NCI-H82 treated with DMSO at 0.1 percent for 48 hours (cell line): ENCODE measurements around the gene PNPLA6.

Experiments
- DNase-seq: peaks from one replicate; lab custom pipeline; 2025; ENCODE audit not compliant: unreplicated experiment; lab: John Stamatoyannopoulos, UW

PNPLA6 gene

GRCh38 chr19:7535047-7535997 lies at the start of gene PNPLA6:
Gene PNPLA6, plus strand, starts transcription at chr19:7535717. Its CDS starts 72 bp downstream, at chr19:7535789.
- peak; percentile 54 for DNase-seq

- DNase-seq: no peak
These were observed 48.6 kb upstream of the PNPLA6 start for GRCh38 chr19:7486923-7487322.

GRCh38 chr19:7488736-7489353 lies 46.7 kb upstream of the PNPLA6 start, which contains the start of gene PEX11G:
Gene PEX11G, minus strand, starts transcription at chr19:7489035. Its CDS starts 25 bp downstream, at chr19:7489010.
- DNase-seq: no peak

- DNase-seq: no peak
These were observed 45.9 kb upstream of the PNPLA6 start for GRCh38 chr19:7489609-7490044.

- DNase-seq: no peak
These were observed 43.4 kb upstream of the PNPLA6 start for GRCh38 chr19:7492142-7492541.

GRCh38 chr19:7492558-7492957 lies 43.0 kb upstream of the PNPLA6 start:
- no peak for DNase-seq

- DNase-seq: no peak
These were observed 41.0 kb upstream of the PNPLA6 start for GRCh38 chr19:7494416-7495098.

GRCh38 chr19:7497292-7497691 lies 38.2 kb upstream of the PNPLA6 start:
- DNase-seq: no peak

- DNase-seq: no peak
These were observed 34.6 kb upstream of the PNPLA6 start for GRCh38 chr19:7500811-7501450.

- no peak for DNase-seq
These were observed 33.0 kb upstream of the PNPLA6 start for GRCh38 chr19:7502552-7502951.

- DNase-seq: no peak
These were observed 30.8 kb upstream of the PNPLA6 start for GRCh38 chr19:7504684-7505083.

GRCh38 chr19:7505288-7505681 lies 30.2 kb upstream of the PNPLA6 start:
- DNase-seq: no peak

- DNase-seq: no peak
These were observed 29.7 kb upstream of the PNPLA6 start for GRCh38 chr19:7505682-7506384.

GRCh38 chr19:7506385-7507328 lies 28.9 kb upstream of the PNPLA6 start:
- peak; percentile 97 for DNase-seq

GRCh38 chr19:7507884-7508283 lies 27.6 kb upstream of the PNPLA6 start:
- peak; percentile 74 for DNase-seq

- no peak for DNase-seq
These were observed 25.9 kb upstream of the PNPLA6 start for GRCh38 chr19:7509625-7510024.

GRCh38 chr19:7512400-7512851 lies 23.1 kb upstream of the PNPLA6 start:
- peak; percentile 99 for DNase-seq

- peak; percentile 91 for DNase-seq
These were observed 21.5 kb upstream of the PNPLA6 start for GRCh38 chr19:7513809-7514642.
